Stimulated activated CD4-positive, alpha-beta T cell treated with anti-CD3 and anti-CD28 coated beads, Interleukin-2, amount 100 ng/mL, for 24 hours (primary cell): ENCODE measurements around the gene PHF5A.
"Not testable (repeated sequence)": the region's sequence is repeated elsewhere in the genome, so short reads cannot be mapped to it uniquely, and the experiment has no call there.

Source experiments
- DNase-seq, 2 donors: peaks; one replicate each; pipeline ENCODE4 v3.0.0-alpha.2; 2020

PHF5A gene

DNA sequence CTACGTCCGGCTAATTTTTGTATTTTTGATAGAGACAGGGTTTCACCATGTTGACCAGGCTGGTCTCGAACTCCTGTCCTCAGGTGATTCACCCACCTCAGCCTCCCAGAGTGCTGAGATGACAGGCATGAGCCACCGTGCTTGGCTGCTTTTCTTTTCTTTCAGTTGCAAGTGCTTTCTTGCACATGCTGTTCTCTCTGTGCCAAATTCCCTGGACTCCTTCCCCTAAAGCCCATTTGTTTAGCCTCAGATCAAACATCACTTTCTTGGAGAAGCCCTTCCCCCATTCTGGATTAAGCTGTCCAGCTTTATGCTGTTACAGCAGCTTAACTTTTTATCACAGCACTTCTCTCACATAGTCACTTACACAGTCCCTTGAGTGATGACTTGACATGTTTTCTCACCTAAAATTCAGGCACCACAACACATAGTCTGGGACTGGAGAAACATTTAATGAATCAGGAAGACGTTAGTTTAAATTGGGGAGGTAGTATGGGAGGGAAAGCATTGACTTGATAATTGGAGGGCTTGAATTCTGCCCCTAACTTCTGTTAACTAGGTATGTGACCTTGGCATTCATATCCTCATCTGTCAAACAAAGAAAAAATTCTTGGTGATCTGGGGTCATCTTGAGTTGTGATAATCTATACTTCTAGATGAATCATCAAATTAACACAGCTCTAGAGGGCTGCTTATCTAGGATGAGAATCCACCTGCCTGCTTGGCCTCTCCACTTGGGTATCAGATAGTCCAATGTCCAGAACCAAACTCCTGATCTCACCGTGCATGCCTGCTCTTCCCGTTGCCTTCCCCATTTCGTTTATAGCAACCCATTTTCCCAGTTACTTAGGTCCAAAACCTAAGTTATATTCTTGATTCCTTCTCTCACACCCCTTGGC is 18.8 kb upstream of the PHF5A start:
- no peak for DNase-seq

- DNase-seq = no peak
Measured at GRCh38 chr22:41485033-41485432, 16.5 kb upstream of the PHF5A start.

DNA sequence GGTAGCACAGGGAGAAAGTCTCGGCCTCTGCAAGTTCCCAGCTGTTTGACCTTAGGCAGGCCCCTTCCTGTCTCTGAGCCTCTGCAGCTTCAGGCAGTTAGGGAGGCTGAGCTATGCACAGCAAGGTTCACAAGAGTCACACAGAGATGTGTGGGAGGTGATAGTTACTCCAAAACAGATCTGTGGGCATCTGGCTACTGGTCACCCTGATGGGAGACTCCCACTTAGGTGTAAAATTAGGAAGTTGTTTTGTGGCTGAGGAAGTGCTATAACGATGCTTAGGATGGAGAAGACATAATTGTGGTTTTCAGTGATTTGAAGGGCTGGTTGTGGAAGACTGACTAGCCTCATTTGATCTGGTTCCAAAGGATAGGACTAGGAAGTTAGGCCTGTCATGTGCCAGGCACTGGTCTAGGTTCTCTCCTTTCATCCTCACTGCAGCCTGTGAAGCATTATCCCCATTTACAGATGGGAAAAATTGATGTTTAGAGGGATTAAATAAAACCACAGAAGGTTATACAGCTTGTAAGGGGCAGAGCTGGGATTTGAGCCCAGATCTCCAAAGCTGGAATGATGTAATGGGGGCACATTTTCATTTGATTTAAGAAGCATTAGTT is 13.9 kb upstream of the PHF5A start:
- DNase-seq = no peak

DNA sequence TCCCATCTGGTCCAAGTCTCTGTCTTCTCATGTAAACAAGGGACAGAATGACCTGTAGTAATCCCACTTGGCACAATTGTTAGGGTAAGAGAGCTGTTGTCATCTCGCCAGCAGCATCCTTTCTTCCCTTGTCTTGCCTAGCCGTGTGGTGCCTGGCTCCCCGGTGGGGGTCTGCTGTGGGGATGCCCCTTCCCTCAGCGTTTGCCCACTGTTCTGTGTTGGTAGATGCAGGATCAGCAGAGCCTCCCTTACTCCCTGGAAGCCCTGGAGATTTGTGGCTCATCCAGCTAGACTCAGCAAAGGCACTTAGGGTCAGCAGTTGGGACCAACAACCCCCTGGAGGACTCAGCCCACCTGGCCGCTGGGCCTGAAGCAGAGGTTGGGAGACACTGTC is 13.4 kb upstream of the PHF5A start:
- DNase-seq = no peak

DNA sequence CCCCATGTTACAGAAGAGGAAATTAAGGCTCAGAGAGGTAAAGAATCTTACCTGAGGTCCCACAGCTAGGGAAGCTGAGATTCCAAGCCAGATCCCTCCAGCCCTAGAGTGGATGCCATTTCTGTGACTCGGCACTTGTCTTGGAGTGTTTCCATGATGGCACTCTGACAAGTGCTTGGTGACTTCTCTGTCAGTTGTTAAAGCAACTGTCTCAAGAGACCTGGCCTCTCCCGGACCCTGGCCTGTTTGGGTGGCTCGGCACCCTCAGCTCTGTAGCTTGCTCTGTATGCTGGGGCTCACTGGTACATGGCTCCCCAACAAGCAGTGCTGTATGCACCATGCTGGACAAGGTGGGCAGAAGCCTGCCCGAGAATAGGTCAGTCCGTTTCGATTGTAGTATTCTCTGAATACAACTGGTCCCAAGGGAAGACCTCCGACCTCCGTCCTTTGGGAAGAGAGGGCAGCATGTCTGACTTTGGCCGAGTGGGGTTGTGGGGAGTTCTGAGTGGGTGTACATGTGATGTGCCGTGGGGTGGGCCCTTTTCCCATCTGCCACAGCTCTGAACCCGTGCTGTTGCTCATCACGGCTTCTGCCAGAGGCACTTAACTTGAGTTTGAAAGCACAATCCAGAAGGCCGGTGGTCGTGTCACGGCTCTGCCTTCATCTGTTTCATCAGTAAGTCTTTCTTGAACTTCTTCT is 12.8 kb upstream of the PHF5A start:
- DNase-seq = no peak

- DNase-seq = no peak
Measured at GRCh38 chr22:41480397-41480735, 11.9 kb upstream of the PHF5A start.

DNA sequence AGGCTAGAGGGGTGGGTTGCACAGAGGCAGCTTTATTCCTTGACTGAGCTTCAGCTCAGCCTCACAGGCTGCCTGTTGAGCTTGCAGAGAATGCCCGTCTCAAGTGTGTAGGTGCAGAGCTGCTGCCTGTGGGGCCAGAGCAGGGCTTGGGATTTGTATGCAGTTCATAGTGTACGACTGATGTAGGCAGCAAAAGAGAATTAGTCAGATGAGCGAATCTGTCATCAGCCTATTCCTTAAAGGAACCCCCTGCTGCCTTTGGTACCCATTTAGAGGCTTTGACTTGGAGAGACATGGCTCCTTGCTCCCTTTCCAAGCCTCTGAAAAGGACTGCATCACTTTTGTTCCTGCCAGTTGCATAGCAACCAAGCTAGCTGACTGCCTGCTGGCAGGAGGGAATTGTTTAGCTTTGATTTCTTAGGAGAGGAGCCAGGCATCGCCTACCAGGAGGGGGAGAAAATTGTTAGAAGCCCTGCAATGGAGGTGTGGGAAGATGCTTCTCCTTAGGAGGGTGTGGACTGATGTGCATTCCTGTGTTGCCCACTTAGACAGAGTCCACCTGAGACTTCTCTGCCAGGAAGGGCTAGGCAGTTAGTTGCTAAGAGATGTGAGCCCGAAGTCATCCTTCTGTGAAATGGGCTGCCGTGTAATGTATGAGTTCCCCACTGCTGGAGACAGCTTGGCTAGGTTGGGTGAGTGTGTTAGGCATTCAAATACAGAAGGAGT is 11.3 kb upstream of the PHF5A start:
- no peak for DNase-seq

DNA sequence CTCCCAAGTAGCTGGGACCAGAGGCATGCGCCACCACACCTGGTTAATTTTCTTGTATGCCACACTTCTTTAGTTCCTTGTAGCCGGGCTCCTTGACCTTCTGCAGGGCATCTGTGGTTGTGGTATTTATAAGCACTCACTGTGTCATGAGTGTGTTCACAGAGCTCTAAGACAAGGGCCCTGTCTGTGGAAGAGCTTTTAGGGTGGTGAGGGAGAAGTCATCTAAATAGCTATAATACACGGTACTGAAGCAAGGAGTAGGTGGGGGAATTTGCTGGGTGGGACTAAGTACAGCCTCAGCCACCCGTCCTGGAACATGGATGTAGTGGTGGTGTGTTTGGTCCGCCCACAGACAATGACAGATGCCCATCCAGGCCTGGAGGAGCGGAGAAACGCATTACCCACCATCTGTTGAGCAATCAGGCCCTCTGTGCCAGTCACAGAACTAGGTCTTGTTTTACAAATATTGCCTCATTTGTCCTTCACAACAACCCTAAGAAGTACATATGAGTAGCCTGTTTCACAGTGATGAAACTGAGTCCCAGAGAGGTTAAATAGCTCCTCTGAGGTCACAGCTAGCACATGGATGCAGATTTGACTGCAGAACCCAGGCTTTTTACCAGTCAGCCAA is 10.5 kb upstream of the PHF5A start:
- DNase-seq = no peak

DNA sequence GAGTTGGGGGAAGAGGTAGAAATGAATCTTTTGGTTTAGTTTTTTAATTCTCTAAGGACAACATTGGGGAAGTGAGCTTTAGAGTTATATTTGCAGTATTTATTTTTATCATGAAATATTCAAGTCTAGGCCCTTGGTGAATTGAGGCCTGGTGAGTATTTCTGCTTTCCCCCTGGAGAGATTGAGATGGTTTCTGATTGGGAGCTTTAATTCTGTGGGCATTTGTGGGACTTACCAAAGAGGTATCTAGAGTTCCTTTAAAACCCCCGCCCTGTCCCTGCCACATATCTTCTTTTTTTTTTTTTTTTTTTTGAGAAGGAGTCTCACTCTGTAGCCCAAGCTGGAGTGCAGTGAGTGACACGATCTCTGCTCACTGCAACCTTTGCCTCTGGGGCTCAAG is 10.0 kb upstream of the PHF5A start:
- no peak for DNase-seq

DNA sequence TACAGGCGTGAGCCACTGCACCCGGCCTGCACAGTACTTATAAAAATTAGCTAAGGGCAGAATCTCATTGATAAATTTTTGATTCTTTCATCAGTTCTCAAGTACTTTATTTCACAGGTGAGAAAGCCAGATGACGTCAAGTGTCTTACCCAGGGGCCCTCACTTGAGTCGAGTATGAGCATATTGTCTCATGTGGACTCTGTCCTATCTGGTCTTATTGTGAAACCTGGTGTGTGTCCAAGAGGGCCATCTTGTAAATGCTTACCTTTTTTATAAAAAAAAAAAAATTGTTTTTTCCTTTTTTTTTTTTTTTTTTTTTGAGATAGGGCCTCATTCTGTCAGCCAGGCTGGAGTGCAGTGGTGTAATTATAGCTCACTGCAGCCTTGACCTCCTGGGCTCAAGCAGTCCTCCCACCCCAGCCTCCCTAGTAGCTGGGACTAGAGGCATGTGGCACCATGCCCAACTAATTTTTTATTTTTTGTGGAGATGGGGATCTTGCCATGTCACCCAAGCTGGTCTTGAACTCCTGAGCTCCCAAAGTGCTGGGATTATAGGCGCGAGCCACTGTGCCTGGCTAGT is 6.5 kb upstream of the PHF5A start:
- no peak for DNase-seq

- no peak for DNase-seq
Measured at GRCh38 chr22:41471568-41471967, 3.1 kb upstream of the PHF5A start.

DNA sequence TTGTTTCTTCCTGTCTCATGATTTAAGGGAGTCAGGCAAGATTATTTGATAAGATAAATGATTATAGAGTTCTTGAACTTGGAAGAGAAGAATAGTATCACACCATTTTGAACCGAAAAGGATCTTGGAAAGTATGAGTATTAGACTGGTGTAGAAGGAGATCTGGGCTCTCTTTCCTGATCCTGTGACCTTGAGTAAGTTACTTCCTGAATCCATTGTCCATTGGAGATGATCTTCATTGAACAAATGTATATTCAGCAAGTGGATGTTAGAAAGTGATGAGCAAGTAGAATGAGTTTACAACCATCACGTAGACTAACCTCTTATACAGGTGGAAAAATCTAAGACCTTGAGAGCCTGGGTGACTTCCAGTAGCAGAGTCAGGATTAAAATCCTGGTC is 2.4 kb upstream of the PHF5A start:
- DNase-seq = no peak

DNA sequence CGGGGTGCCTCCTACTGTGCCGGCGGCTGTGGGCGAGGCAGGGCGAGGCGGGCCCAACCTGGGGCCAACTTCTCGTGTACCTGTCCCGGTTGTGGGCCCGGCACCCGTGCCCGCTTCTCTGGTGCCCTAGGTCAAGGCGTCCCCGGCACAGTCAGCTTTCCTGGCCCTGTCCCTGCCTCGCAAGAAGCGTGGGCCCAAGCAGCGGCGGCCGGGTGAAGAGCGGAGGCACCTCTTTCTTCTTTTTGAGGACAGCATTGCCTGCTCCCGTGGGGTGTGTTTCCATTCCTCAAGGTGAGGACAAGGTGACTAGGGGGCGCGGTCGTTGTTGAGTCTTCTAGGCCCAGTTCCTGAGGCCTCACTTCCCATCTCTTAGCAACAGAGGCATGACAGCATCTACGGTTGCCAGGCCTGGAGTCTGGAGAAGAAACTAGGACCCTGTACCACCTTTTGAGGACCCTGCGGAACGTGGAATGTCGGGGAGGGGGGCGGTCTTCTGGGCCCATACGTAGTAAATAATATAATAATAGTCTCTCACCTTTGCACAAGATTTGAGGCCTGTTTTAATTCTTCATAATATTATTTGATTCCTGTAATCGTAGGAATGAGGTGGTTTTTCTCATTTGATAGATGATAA is 843 bp upstream of the PHF5A start:
- DNase-seq = peak in 1 of 2 donors; percentile 48

GRCh38 chr22:41461901-41462300 is 6.6 kb downstream of the PHF5A start:
- DNase-seq = no peak

- not testable (repeated sequence) for DNase-seq
Measured at GRCh38 chr22:41460071-41460470, 8.4 kb downstream of the PHF5A start.

DNA sequence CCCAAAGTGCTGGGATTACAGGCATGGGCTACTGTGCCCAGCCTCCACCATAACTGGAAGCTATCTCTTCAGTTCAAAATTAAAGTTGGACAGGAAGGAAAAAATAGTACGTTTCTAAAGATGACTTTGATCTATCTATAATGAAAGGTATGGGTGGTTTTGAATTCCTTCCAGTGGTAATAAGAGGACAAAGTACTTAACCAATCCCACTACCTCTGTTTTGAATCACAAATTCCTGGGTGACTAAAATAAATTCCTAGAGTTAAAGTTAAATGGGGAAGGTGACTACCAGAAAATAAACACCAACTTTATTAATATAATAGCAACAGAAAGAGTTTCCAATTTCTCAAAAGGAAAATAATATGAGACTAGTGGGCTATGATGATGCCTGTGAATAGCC is 9.1 kb downstream of the PHF5A start:
- DNase-seq = no peak

GRCh38 chr22:41458161-41458728 is 10.2 kb downstream of the PHF5A start:
- DNase-seq = no peak

DNA sequence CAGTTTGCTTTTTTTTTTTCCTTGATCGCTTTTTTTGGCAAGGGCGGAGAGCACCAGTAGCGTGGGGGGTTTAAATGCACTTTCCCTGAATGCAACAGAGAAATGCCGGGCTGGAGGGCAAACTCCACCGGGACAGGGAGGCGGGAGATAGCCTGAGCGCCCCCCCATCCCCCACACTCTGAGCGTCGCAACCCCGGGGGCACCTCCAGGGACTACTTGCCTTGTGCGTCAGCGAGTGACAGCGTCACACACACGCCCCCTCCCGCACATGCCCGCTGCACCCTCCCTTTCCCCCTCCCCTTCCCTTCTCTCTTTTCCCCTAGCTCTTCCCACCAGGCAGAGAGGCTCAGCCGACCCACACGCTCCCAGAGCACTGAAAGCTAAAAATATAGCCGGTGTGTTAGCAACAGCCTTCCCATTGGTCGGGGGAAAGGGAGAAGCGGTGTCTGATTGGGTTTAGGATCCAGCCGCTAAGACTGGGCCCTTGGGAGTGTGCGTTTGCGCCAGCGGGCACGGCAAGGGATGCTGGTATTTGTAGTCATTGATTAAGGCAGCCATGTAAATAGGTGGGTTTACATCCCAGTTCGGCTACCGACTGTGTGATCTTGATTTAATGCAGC is 20.2 kb downstream of the PHF5A start:
- peak; percentile 88 to 89 for DNase-seq

DNA sequence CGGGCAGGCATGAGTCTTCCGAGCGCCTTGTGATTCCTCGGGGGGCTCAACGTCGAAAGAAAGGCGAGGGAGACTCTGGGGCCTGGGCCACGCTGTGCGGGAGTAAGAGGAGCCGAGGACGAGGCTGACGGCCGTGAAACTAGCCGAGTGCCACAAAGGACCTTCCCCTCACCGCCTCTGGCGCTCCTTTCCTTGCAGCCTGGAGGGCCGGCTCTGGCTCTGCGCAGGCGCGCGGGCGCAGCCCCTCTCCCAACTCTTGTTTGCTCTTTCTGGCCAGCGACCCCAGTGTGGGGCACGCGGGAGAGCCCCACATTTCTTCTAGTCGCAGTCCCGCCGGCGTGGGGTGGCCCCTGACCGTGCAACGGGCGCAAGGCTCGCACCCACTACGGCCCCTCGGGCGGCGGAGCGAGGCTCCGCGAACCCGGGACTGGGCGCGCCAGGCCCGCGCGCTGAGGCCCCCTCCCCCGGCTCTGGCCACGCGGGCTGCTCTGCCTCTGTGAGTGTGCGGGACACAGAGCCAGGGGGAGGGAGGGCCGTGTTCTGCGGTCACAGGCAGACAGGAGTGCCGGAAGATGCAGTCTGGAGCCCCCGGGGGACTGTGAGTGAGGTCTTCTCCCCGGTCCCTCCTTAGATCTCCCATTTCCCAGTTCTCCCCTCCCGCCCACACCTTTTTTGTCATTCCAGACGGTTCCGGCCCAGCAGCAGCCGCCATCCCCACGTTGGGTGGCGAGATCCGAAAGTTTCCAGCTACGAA is 20.9 kb downstream of the PHF5A start:
- DNase-seq = peak; percentile 67 to 69
